Lower leg skin (tissue), 3 donors: ENCODE results near the gene CD19.

Experiments used
- POLR2A ChIP-seq, 2 donors: fragments of 450-650 bp; IDR thresholded peaks; one replicate each; pipeline ENCODE4 v1.6.1; 2016 to 2017; ENCODE audit warnings: antibody characterized with exemption in 2 of 2, mild to moderate bottlenecking in 1 of 2, moderate library complexity in 1 of 2
- TF ChIP-seq, protein P1 (sequence below), 3 donors: fragments of 450-650 bp; IDR thresholded peaks; one replicate each; pipeline ENCODE4 v1.5.1; 2016; ENCODE audit warnings: antibody characterized with exemption in 3 of 3, mild to moderate bottlenecking in 3 of 3, moderate library complexity in 2 of 3

DNA sequence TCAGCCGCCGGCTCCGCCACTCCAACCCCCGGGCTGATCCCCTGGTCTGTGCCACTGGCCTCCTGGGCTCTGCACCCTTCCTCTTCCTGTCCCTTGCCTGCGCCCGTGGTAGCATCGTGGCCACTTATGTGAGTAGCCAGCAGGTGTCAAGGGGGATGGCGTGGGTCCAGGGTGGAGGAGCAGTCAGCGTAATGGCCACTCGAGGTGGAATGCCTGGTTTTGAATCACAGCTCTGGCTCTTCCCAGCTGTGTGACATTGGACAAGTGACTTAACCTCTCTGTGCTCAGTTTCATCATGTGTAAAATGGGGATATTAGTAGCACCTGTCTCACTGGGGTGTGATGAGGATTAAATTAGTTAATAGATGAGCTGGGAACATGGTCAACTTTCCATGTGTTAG is 50.6 kb downstream of the CD19 start:
- TF ChIP-seq, protein P1, sequence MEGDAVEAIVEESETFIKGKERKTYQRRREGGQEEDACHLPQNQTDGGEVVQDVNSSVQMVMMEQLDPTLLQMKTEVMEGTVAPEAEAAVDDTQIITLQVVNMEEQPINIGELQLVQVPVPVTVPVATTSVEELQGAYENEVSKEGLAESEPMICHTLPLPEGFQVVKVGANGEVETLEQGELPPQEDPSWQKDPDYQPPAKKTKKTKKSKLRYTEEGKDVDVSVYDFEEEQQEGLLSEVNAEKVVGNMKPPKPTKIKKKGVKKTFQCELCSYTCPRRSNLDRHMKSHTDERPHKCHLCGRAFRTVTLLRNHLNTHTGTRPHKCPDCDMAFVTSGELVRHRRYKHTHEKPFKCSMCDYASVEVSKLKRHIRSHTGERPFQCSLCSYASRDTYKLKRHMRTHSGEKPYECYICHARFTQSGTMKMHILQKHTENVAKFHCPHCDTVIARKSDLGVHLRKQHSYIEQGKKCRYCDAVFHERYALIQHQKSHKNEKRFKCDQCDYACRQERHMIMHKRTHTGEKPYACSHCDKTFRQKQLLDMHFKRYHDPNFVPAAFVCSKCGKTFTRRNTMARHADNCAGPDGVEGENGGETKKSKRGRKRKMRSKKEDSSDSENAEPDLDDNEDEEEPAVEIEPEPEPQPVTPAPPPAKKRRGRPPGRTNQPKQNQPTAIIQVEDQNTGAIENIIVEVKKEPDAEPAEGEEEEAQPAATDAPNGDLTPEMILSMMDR (IDR thresholded peaks at IDR 0.05) = no peak
- TF ChIP-seq POLR2A (IDR thresholded peaks at IDR 0.05) = no peak
